OCI-LY3 (cell line): ENCODE measurements around the gene UNC13B.

Experiments
- H2AFZ ChIP-seq: fragments of 200-600, 300-600 bp; shearing (Covaris generic); 2 replicates; pipeline ENCODE4 v1.6.0; 2014; ENCODE audit warnings: antibody characterized with exemption, low read depth, low read length
- H3K27ac ChIP-seq: fragments of 200-600, 300-600 bp; sonication (generic); 2 replicates; pipeline ENCODE4 v1.5.1; 2014; ENCODE audit warnings: mild to moderate bottlenecking, low read length, moderate library complexity, mixed read lengths
- H3K27me3 ChIP-seq: fragments of 200-600, 300-600 bp; sonication (generic); 2 replicates; pipeline ENCODE4 v1.6.1; 2014; ENCODE audit warnings: low read depth, low read length, mixed read lengths
- H3K36me3 ChIP-seq: fragments of 200-600, 300-600 bp; sonication (generic); replicated peaks from 2 replicates; pipeline ENCODE3; 2014; ENCODE audit warnings: low read depth, low read length, mixed read lengths
- H3K4me1 ChIP-seq: fragments of 300-600, 200-600 bp; sonication (generic); 2 replicates; pipeline ENCODE4 v1.6.1; 2014; ENCODE audit warnings: low read length, mixed read lengths
- H3K4me2 ChIP-seq: fragments of 200-600, 300-600 bp; sonication (generic); 2 replicates; pipeline ENCODE4 v1.6.1; 2014; ENCODE audit warnings: low read length, mixed read lengths
- H3K4me3 ChIP-seq: fragments of 300-600, 200-600 bp; sonication (generic); 2 replicates; pipeline ENCODE4 v1.5.1; 2014; ENCODE audit warnings: antibody characterized with exemption, mild to moderate bottlenecking, low read length, moderate library complexity
- H3K79me2 ChIP-seq: fragments of 300-600, 200-600 bp; shearing (Covaris generic); 2 replicates; pipeline ENCODE4 v1.6.1; 2014; ENCODE audit warnings: mild to moderate bottlenecking, low read length, mixed read lengths
- H3K9ac ChIP-seq: fragments of 300-600, 200-600 bp; shearing (Covaris generic); 2 replicates; pipeline ENCODE4 v1.6.0; 2014; ENCODE audit warnings: mild to moderate bottlenecking, low read length, moderate library complexity
- H3K9me3 ChIP-seq: fragments of 200-600, 300-600 bp; shearing (Covaris generic); 2 replicates; pipeline ENCODE4 v1.6.1; 2014; ENCODE audit warnings: low read length, mixed read lengths; ENCODE audit not compliant: insufficient read depth
- H4K20me1 ChIP-seq: fragments of 200-600, 300-600 bp; sonication (generic); 2 replicates; pipeline ENCODE4 v1.6.1; 2016; ENCODE audit warnings: low read length, mixed read lengths; ENCODE audit not compliant: insufficient read depth
- CTCF ChIP-seq: fragments of 200-600, 300-600 bp; sonication (generic); IDR thresholded peaks from 2 replicates; pipeline ENCODE4 v1.5.1; 2014; ENCODE audit warnings: antibody characterized with exemption, low read length, low read depth
- EZH2phosphoT487 ChIP-seq: fragments of 200-600 bp; shearing (Covaris generic); IDR thresholded peaks from 2 replicates; pipeline ENCODE4 v1.6.1; 2018; ENCODE audit warnings: antibody characterized with exemption, mixed run types, low read depth

The UNC13B gene

GRCh38 chr9:35357826-35358225 lies 196.0 kb downstream of the UNC13B start:
- Histone ChIP-seq H3K36me3 (no peaks in the 10 kb centered on the region), H3K27ac (no peak overlapping the region), H3K79me2 (no peaks in the 10 kb centered on the region), H3K9ac (no peak overlapping the region), H3K4me3 (no peak overlapping the region), H3K4me1 (peaks cover 17% of the 10 kb centered on the region), H3K9me3 (no peaks in the 10 kb centered on the region), H4K20me1 (no peaks in the 10 kb centered on the region), H3K4me2 (no peak overlapping the region), H3K27me3 (no peaks in the 10 kb centered on the region), H2AFZ (no peak overlapping the region)
- no peak for TF ChIP-seq CTCF
- TF ChIP-seq EZH2phosphoT487, result no peak

- no peaks in the 10 kb centered on the region for H3K9me3 ChIP-seq
- no peak overlapping the region for H2AFZ ChIP-seq
- H3K79me2 ChIP-seq, result no peaks in the 10 kb centered on the region
- H3K4me1 ChIP-seq, result no peaks in the 10 kb centered on the region
- TF ChIP-seq CTCF (no peak), EZH2phosphoT487 (no peak)
- no peaks in the 10 kb centered on the region for H3K27me3 ChIP-seq
- no peaks in the 10 kb centered on the region for H4K20me1 ChIP-seq
- H3K36me3 ChIP-seq, result no peaks in the 10 kb centered on the region
- no peak overlapping the region for H3K4me2 ChIP-seq
- H3K4me3 ChIP-seq, result no peak overlapping the region
- H3K9ac ChIP-seq, result no peak overlapping the region
- H3K27ac ChIP-seq, result no peak overlapping the region
These were observed 203.2 kb downstream of the UNC13B start for GRCh38 chr9:35364817-35365585.

GRCh38 chr9:35366627-35367026 lies 204.8 kb downstream of the UNC13B start:
- H2AFZ ChIP-seq, result no peak overlapping the region; the same call in 1 of the 2 replicates
- no peaks in the 10 kb centered on the region for H3K4me1 ChIP-seq
- no peak overlapping the region for H3K4me2 ChIP-seq
- H3K4me3 ChIP-seq, result no peak overlapping the region
- H3K27me3 ChIP-seq, result no peaks in the 10 kb centered on the region
- H3K27ac ChIP-seq, result no peak overlapping the region
- H3K36me3 ChIP-seq, result no peaks in the 10 kb centered on the region
- no peak overlapping the region for H3K9ac ChIP-seq
- H4K20me1 ChIP-seq, result no peaks in the 10 kb centered on the region
- no peaks in the 10 kb centered on the region for H3K79me2 ChIP-seq
- no peaks in the 10 kb centered on the region for H3K9me3 ChIP-seq
- TF ChIP-seq EZH2phosphoT487, result no peak
- no peak for TF ChIP-seq CTCF

- Histone ChIP-seq H4K20me1 (no peaks in the 10 kb centered on the region), H3K4me3 (no peak overlapping the region), H3K27ac (no peak overlapping the region), H3K9ac (no peak overlapping the region), H2AFZ (no peak overlapping the region), H3K27me3 (no peaks in the 10 kb centered on the region), H3K36me3 (no peaks in the 10 kb centered on the region), H3K9me3 (no peaks in the 10 kb centered on the region), H3K79me2 (no peaks in the 10 kb centered on the region), H3K4me1 (no peaks in the 10 kb centered on the region), H3K4me2 (no peak overlapping the region)
- TF ChIP-seq EZH2phosphoT487 (no peak), CTCF (no peak)
These were observed 205.6 kb downstream of the UNC13B start for GRCh38 chr9:35367451-35367850.
